Tibial nerve (tissue), 4 donors: ENCODE results near the gene ZKSCAN3. TPM values are rescaled to one million over a fixed set of nuclear protein-coding genes. Genes with fewer than 3 reads are reported as not detected.

Experiments used
- DNase-seq, 2 donors: peaks; one replicate each; pipeline ENCODE4 v3.0.0-alpha.2; 2019; ENCODE audit warnings: low spot score in 2 of 2
- H3K27ac ChIP-seq, 4 donors: fragments of 200-600 bp; sonication (generic) in 3 of 4; one replicate each; pipeline ENCODE4 v1.5.1; 2017 to 2019; ENCODE audit warnings: mild to moderate bottlenecking in 1 of 4
- H3K27me3 ChIP-seq, 2 donors: fragments of 200-600 bp; sonication (generic) in 1 of 2; one replicate each; pipeline versions ENCODE4 v1.5.1 to v1.6.0; 2017 to 2019
- H3K36me3 ChIP-seq, 3 donors: fragments of 200-600 bp; sonication (generic); one replicate each; pipeline ENCODE4 v1.5.1; 2018 to 2019
- H3K4me1 ChIP-seq, 4 donors: fragments of 200-600 bp; sonication (generic) in 3 of 4; one replicate each; pipeline ENCODE4 v1.5.1; 2017 to 2019
- H3K4me3 ChIP-seq, 4 donors: fragments of 200-600 bp; sonication (generic) in 3 of 4; one replicate each; pipeline ENCODE4 v1.5.1; 2017 to 2019; ENCODE audit warnings: mild to moderate bottlenecking in 1 of 4, moderate library complexity in 1 of 4
- H3K9me3 ChIP-seq, 4 donors: fragments of 200-600 bp; sonication (generic) in 3 of 4; one replicate each; pipeline ENCODE4 v1.5.1; 2017 to 2019
- EP300 ChIP-seq, 2 donors: sonication (generic); formaldehyde crosslinking; IDR thresholded peaks; one replicate each; pipeline ENCODE4 v1.6.1; 2017; ENCODE audit warnings: antibody characterized with exemption in 2 of 2, mild to moderate bottlenecking in 1 of 2
- POLR2A ChIP-seq, 2 donors: fragments of 450-650 bp; IDR thresholded peaks; one replicate each; pipeline ENCODE4 v1.6.1; 2017; ENCODE audit warnings: antibody characterized with exemption in 2 of 2, mild to moderate bottlenecking in 2 of 2, moderate library complexity in 2 of 2
- WGBS, 2 donors: methylation state at CpG; one replicate each; pipeline ENCODE4 v1.1.5; 2018; 5-methylcytosine and 5-hydroxymethylcytosine counted together
- total RNA-seq, 4 donors: library from RNA; depleted of rRNA; stranded (reverse); fragments of >200 nt; gene quantifications; one replicate each; pipeline ENCODE4 v1.1.0, GENCODE V29; 2016
- TF ChIP-seq, protein P1 (sequence below), 5 experiments: fragments of 200-600 bp in 3 of 5; fragments of 450-650 bp in 2 of 5; sonication (generic) in 3 of 5; IDR thresholded peaks; one replicate each; pipeline ENCODE4 v1.5.1; 2016 to 2019; ENCODE audit warnings: antibody characterized with exemption in 5 of 5, mild to moderate bottlenecking in 3 of 5, moderate library complexity in 2 of 5

Gene ZKSCAN3
- total RNA-seq, 4 donors from 2014 or later: 4.5 to 15.1 (median 7.1) TPM

DNA sequence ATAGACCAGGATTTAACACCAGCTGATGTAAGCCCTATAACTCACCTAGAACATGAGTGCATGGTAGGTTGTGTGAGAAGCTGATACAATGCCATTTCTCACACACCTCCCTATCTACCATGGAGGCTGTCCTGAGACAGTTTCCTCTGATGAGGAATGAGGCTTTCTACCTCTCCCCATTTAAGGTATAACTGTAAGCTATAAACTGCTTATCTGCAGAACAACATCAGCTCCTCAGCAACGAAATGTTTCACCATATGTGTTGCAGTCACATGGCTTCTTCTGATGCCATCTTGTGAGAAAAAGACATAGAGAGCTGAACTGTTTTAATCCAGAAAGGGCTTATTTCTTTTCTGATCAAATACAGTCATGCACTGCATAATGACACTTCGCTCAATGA, 20.7 kb downstream of the ZKSCAN3 start:
- no peak for DNase-seq
- TF ChIP-seq POLR2A (IDR thresholded peaks at IDR 0.05) (no peak), EP300 (IDR thresholded peaks at IDR 0.05) (no peak)
- TF ChIP-seq, protein P1, sequence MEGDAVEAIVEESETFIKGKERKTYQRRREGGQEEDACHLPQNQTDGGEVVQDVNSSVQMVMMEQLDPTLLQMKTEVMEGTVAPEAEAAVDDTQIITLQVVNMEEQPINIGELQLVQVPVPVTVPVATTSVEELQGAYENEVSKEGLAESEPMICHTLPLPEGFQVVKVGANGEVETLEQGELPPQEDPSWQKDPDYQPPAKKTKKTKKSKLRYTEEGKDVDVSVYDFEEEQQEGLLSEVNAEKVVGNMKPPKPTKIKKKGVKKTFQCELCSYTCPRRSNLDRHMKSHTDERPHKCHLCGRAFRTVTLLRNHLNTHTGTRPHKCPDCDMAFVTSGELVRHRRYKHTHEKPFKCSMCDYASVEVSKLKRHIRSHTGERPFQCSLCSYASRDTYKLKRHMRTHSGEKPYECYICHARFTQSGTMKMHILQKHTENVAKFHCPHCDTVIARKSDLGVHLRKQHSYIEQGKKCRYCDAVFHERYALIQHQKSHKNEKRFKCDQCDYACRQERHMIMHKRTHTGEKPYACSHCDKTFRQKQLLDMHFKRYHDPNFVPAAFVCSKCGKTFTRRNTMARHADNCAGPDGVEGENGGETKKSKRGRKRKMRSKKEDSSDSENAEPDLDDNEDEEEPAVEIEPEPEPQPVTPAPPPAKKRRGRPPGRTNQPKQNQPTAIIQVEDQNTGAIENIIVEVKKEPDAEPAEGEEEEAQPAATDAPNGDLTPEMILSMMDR (IDR thresholded peaks at IDR 0.05): no peak
- Histone ChIP-seq H3K4me3 (no peak overlapping the region), H3K27ac (no peak overlapping the region), H3K9me3 (no peaks in the 10 kb centered on the region), H3K27me3 (no peaks in the 10 kb centered on the region), H3K4me1 (no peaks in the 10 kb centered on the region), H3K36me3 (peaks cover 0 to 47% (median 6%) of the 10 kb centered on the region in 3 donors)
- WGBS, 2 donors: 65 to 77% methylated on average over 2 of the region's 2 CpGs

- TF ChIP-seq, protein P1 (IDR thresholded peaks at IDR 0.05): no peak
- TF ChIP-seq POLR2A (IDR thresholded peaks at IDR 0.05) (no peak), EP300 (IDR thresholded peaks at IDR 0.05) (no peak)
- no peaks in the 10 kb centered on the region for H3K4me1 ChIP-seq
- H3K27ac ChIP-seq: no peak overlapping the region
- no peak for DNase-seq
- no peaks in the 10 kb centered on the region for H3K9me3 ChIP-seq
- 69 to 71% methylated on average over 1 of the region's 1 CpG for WGBS, 2 donors
- H3K27me3 ChIP-seq: no peaks in the 10 kb centered on the region
- no peak overlapping the region for H3K4me3 ChIP-seq
- peaks cover 0 to 39% (median 0%) of the 10 kb centered on the region in 3 donors for H3K36me3 ChIP-seq
These were observed 21.5 kb downstream of the ZKSCAN3 start for GRCh38 chr6:28371280-28371679.

GRCh38 chr6:28371706-28372451, 22.1 kb downstream of the ZKSCAN3 start:
- no peak for DNase-seq
- Histone ChIP-seq H3K36me3 (peaks cover 0 to 36% (median 0%) of the 10 kb centered on the region in 3 donors), H3K4me1 (no peaks in the 10 kb centered on the region), H3K27me3 (no peaks in the 10 kb centered on the region), H3K27ac (no peak overlapping the region), H3K9me3 (no peaks in the 10 kb centered on the region), H3K4me3 (no peak overlapping the region)
- TF ChIP-seq, protein P1 (IDR thresholded peaks at IDR 0.05): no peak
- TF ChIP-seq EP300 (IDR thresholded peaks at IDR 0.05) (no peak), POLR2A (IDR thresholded peaks at IDR 0.05) (no peak)
- WGBS, 2 donors: 79 to 90% methylated on average over 9 of the region's 9 CpGs

DNA sequence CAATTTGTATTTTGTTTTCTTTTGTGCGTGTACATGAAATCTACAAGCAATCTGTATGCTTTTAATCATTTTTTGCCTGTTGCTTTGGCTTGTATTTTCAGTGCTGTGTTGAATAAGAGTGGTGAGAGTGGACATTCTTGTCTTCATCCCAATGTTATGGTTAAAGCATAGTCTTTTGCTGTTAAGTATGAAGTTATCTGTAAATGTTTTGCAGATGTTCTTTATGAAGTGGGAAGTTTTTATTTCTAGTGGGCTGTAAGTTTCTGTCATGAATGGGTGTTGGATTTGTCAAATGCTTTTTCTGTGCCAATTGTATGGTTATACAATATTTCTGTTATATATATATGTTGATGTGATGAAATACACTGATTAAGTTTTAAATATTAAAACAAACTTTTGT, 24.2 kb downstream of the ZKSCAN3 start:
- H3K36me3 ChIP-seq: peaks cover 0 to 33% (median 0%) of the 10 kb centered on the region in 3 donors
- no peak for DNase-seq
- H3K9me3 ChIP-seq: peaks cover 0 to 9% (median 0%) of the 10 kb centered on the region in 4 donors
- no peaks in the 10 kb centered on the region for H3K27me3 ChIP-seq
- 93 to 100% methylated on average over 1 of the region's 1 CpG for whole genome bisulfite sequencing, 2 donors
- TF ChIP-seq, protein P1 (IDR thresholded peaks at IDR 0.05): no peak
- TF ChIP-seq EP300 (IDR thresholded peaks at IDR 0.05) (no peak), POLR2A (IDR thresholded peaks at IDR 0.05) (no peak)
- no peaks in the 10 kb centered on the region for H3K4me1 ChIP-seq
- no peak overlapping the region for H3K4me3 ChIP-seq
- H3K27ac ChIP-seq: no peak overlapping the region

DNA sequence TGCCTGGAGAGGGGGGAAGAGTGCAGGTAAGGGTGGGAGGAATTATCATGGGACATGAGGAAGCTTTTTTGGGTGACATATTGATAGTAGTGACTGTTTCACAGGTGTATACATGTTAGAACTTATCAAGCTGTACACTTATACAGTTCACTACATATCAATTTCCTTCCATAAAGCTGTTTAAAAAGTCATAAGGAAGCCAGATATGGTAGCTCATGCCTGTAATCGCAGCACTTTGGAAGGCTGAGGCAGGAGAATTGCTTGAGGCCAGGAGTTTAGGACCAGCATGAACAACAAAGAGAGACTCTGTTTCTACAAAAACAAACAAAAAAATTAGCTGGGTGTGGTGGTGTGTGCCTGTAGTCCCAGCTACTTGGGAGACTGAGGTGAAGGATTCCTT, 28.1 kb downstream of the ZKSCAN3 start:
- peaks cover 0 to 4% (median 0%) of the 10 kb centered on the region in 4 donors for H3K4me1 ChIP-seq
- no peak overlapping the region for H3K27ac ChIP-seq
- peaks cover 0 to 54% (median 4%) of the 10 kb centered on the region in 3 donors for H3K36me3 ChIP-seq
- TF ChIP-seq, protein P1 (IDR thresholded peaks at IDR 0.05): no peak
- H3K27me3 ChIP-seq: no peaks in the 10 kb centered on the region
- H3K9me3 ChIP-seq: peaks cover 0 to 14% (median 0%) of the 10 kb centered on the region in 4 donors
- DNase-seq: no peak
- no peak overlapping the region for H3K4me3 ChIP-seq
- WGBS, 2 donors: 93 to 97% methylated on average over 1 of the region's 1 CpG
